ENCODE measurements around the gene SPNS3.

GRCh38 chr17:4409659-4410058 is 24.1 kb upstream of the SPNS3 start:
- no peak for TF ChIP-seq CTCF (IDR thresholded peaks at IDR 0.05)
- no peak for TF ChIP-seq POLR2A (IDR thresholded peaks at IDR 0.05; ENCODE audit: low read length)
- no peak for TF ChIP-seq MYC (IDR thresholded peaks at IDR 0.05; ENCODE audit: borderline replicate concordance, low read length)
- no peak for TF ChIP-seq CBX8 (IDR thresholded peaks at IDR 0.05)
- no peak for TF ChIP-seq MAFK (IDR thresholded peaks at IDR 0.05; ENCODE audit: partially characterized antibody)
- TF ChIP-seq ESRRA (IDR thresholded peaks at IDR 0.05; ENCODE audit: borderline replicate concordance, low read length), result no peak
- no peak for TF ChIP-seq RCOR1 (IDR thresholded peaks at IDR 0.05; ENCODE audit: low read depth, low read length)
- no peak for TF ChIP-seq USF2 (IDR thresholded peaks at IDR 0.05)
- TF ChIP-seq REST (IDR thresholded peaks at IDR 0.05), result no peak
- TF ChIP-seq CEBPB (IDR thresholded peaks at IDR 0.05), result no peak
- TF ChIP-seq NFE2L2 (conservative IDR thresholded peaks at IDR 0.05; ENCODE audit: low read length), result no peak

All from A549 (cell line).